GM10248 (cell line): ENCODE data around the gene APOC3.

Source experiments
- CTCF ChIA-PET: fragments of 300-600 bp; sonication (Branson Sonifier 250); formaldehyde crosslinking; extraction: SDS; loops from one replicate; lab custom pipeline; 2021; ENCODE audit warnings: antibody characterized with exemption; lab: Yijun Ruan, JAX
- POLR2A ChIA-PET: fragments of 350-650 bp; sonication (Branson Sonifier 250); formaldehyde crosslinking; extraction: SDS; loops from one replicate; lab custom pipeline; 2020; ENCODE audit warnings: antibody characterized with exemption; lab: Yijun Ruan, JAX
- DNase-seq: peaks from one replicate; pipeline ENCODE4 v3.0.0; 2012; ENCODE audit errors: extremely low spot score
- CTCF ChIP-seq: IDR thresholded peaks from 2 replicates; pipeline ENCODE4 v1.5.1; 2012; ENCODE audit warnings: mild to moderate bottlenecking, low read depth; ENCODE audit errors: extremely low read depth, missing control alignments, control extremely low read depth

Gene APOC3

GRCh38 chr11:116829525-116830183 is at the start of gene APOC3:
TSS of gene APOC3 (plus strand) at chr11:116829907. CDS start at chr11:116830583, 676 bp downstream.
- ChIA-PET CTCF (interaction anchor here (1.0 kb wide), 2 partner anchors 9 to 277 kb away, joined by 3 to 4 read pairs; no protein-coding TSS in a partner anchor), POLR2A (no interaction called here)
- DNase-seq = no peak
- TF ChIP-seq CTCF = no peak

GRCh38 chr11:116782728-116783127 is 47.0 kb upstream of the APOC3 start:
- POLR2A ChIA-PET = no interaction called here
- no peak for TF ChIP-seq CTCF
- no peak for DNase-seq
- CTCF ChIA-PET = interaction anchor here (0.6 to 1.7 kb wide), 4 partner anchors 9 to 97 kb away, joined by 3 to 7 read pairs (median 4); partner anchors contain the start of gene APOA5

- no peak for TF ChIP-seq CTCF
- no peak for DNase-seq
- ChIA-PET POLR2A (interaction anchor here (1.0 kb wide), 1 partner anchor 13 kb away, joined by 3 read pairs; the partner anchor contains the start of gene BUD13), CTCF (interaction anchor here (1.0 to 10.2 kb wide), 9 partner anchors 10 to 320 kb away, joined by 3 to 100 read pairs (median 6); partner anchors contain the start of genes APOA1 and BUD13)
These were observed 43.4 kb upstream of the APOC3 start for GRCh38 chr11:116786326-116786725.

GRCh38 chr11:116786966-116787365 is 42.7 kb upstream of the APOC3 start:
- POLR2A ChIA-PET = interaction anchor here (1.0 kb wide), 1 partner anchor 14 kb away, joined by 3 read pairs; the partner anchor contains the start of gene BUD13
- no peak for TF ChIP-seq CTCF
- CTCF ChIA-PET = interaction anchor here (0.9 to 10.2 kb wide), 12 partner anchors 9 to 319 kb away, joined by 3 to 100 read pairs (median 5); partner anchors contain the start of genes APOA1, BUD13 and SIK3
- no peak for DNase-seq

- DNase-seq = no peak
- CTCF ChIA-PET = interaction anchor here (0.9 to 10.2 kb wide), 11 partner anchors 9 to 373 kb away, joined by 3 to 100 read pairs (median 5); partner anchors contain the start of genes APOA1, BUD13 and SIK3
- no peak for TF ChIP-seq CTCF
- POLR2A ChIA-PET = interaction anchor here (1.0 kb wide), 1 partner anchor 48 kb away, joined by 4 read pairs; no protein-coding TSS in a partner anchor
These were observed 42.3 kb upstream of the APOC3 start for GRCh38 chr11:116787436-116787785.

- no peak for TF ChIP-seq CTCF
- CTCF ChIA-PET = interaction anchor here (0.9 to 10.2 kb wide), 10 partner anchors 7 to 372 kb away, joined by 3 to 100 read pairs (median 4); partner anchors contain the start of genes APOA1, BUD13 and SIK3
- peak; percentile 94 for DNase-seq
- POLR2A ChIA-PET = interaction anchor here (1.0 kb wide), 1 partner anchor 47 kb away, joined by 4 read pairs; no protein-coding TSS in a partner anchor
These were observed 41.8 kb upstream of the APOC3 start, which contains the start of gene ZPR1 for GRCh38 chr11:116787786-116788486. TSS of gene ZPR1 (minus strand) at chr11:116788023. CDS start at chr11:116787990, 33 bp downstream.
